ENCODE data around the gene IL32. TPM values are rescaled to one million over a fixed set of nuclear protein-coding genes. Genes with fewer than 3 reads are reported as not detected.
A peak's percentile ranks its signal among the peaks of the same experiment; 100 is the strongest.

The IL32 gene
- total RNA-seq, 1 experiment from 2014 or later = 4.7 TPM

DNA sequence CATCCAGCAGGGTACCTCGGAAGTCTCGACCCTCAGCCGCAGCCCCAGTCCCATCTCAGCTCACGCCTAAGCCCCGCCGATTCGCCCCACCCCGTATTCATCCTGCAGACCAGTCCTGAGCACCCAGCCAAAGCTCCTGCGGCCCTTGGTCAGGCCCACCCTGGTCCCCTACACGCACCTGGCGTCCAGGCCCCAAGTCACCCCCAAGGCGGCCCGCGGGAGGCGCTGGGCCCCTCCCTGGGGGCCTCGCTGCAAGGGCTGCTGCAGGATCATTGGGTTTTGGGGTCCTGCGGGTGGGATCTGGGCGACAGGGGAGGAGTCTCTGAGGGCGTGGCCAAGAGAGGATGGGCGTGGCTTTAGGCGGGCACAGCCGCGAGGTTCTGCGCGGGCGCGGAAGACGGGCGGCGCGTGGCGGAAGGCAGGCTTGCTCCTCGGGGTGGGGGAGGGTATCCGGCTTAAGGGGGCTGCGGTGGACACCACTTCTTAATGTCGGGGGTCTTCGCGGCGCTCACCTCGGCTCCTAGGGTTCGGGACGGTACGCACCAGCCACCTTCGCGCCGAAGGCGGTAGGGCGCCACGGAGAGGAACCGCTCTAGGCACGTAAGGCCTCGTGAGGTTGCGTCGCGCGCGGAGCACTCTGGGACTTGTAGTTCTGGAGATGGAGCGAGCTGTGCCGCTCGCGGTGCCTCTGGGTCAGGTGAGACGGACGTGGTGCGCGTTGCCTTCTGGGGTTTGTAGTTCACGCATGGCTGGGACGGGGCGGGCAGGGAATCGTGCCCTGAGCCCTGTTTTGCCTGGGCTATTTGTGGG, 41.6 kb upstream of the IL32 start, which contains the start of the genes HCFC1R1 and THOC6 (continued):
- TF ChIP-seq ZBTB21 (CRISPR knock-in tag; IDR thresholded peaks at IDR 0.05; ENCODE audit: borderline replicate concordance) = no peak; the same call in 1 of the 2 replicates
- TF ChIP-seq, protein P1, sequence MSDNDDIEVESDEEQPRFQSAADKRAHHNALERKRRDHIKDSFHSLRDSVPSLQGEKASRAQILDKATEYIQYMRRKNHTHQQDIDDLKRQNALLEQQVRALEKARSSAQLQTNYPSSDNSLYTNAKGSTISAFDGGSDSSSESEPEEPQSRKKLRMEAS (CRISPR knock-in tag; IDR thresholded peaks at IDR 0.05) = peak; percentile 87
- TF ChIP-seq, protein P2, sequence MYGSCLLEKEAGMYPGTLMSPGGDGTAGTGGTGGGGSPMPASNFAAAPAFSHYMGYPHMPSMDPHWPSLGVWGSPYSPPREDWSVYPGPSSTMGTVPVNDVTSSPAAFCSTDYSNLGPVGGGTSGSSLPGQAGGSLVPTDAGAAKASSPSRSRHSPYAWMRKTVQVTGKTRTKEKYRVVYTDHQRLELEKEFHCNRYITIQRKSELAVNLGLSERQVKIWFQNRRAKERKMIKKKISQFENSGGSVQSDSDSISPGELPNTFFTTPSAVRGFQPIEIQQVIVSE (CRISPR knock-in tag; IDR thresholded peaks at IDR 0.05; ENCODE audit: borderline replicate concordance) = no peak; the same call in 1 of the 2 replicates
- TF ChIP-seq ZNF138 (CRISPR knock-in tag; conservative IDR thresholded peaks at IDR 0.05) = no peak
- TF ChIP-seq, protein P3, sequence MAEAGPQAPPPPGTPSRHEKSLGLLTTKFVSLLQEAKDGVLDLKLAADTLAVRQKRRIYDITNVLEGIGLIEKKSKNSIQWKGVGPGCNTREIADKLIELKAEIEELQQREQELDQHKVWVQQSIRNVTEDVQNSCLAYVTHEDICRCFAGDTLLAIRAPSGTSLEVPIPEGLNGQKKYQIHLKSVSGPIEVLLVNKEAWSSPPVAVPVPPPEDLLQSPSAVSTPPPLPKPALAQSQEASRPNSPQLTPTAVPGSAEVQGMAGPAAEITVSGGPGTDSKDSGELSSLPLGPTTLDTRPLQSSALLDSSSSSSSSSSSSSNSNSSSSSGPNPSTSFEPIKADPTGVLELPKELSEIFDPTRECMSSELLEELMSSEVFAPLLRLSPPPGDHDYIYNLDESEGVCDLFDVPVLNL (CRISPR knock-in tag; IDR thresholded peaks at IDR 0.05; ENCODE audit: borderline replicate concordance, low read depth) = no peak; the same call in 1 of the 2 replicates
- TF ChIP-seq, protein P4, sequence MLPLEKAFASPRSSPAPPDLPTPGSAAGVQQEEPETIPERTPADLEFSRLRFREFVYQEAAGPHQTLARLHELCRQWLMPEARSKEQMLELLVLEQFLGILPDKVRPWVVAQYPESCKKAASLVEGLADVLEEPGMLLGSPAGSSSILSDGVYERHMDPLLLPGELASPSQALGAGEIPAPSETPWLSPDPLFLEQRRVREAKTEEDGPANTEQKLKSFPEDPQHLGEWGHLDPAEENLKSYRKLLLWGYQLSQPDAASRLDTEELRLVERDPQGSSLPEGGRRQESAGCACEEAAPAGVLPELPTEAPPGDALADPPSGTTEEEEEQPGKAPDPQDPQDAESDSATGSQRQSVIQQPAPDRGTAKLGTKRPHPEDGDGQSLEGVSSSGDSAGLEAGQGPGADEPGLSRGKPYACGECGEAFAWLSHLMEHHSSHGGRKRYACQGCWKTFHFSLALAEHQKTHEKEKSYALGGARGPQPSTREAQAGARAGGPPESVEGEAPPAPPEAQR (CRISPR knock-in tag; IDR thresholded peaks at IDR 0.05) = no peak
- peak; percentile 47; the same call in 1 of the 2 replicates for TF ChIP-seq MYBL2 (CRISPR knock-in tag; IDR thresholded peaks at IDR 0.05)

DNA sequence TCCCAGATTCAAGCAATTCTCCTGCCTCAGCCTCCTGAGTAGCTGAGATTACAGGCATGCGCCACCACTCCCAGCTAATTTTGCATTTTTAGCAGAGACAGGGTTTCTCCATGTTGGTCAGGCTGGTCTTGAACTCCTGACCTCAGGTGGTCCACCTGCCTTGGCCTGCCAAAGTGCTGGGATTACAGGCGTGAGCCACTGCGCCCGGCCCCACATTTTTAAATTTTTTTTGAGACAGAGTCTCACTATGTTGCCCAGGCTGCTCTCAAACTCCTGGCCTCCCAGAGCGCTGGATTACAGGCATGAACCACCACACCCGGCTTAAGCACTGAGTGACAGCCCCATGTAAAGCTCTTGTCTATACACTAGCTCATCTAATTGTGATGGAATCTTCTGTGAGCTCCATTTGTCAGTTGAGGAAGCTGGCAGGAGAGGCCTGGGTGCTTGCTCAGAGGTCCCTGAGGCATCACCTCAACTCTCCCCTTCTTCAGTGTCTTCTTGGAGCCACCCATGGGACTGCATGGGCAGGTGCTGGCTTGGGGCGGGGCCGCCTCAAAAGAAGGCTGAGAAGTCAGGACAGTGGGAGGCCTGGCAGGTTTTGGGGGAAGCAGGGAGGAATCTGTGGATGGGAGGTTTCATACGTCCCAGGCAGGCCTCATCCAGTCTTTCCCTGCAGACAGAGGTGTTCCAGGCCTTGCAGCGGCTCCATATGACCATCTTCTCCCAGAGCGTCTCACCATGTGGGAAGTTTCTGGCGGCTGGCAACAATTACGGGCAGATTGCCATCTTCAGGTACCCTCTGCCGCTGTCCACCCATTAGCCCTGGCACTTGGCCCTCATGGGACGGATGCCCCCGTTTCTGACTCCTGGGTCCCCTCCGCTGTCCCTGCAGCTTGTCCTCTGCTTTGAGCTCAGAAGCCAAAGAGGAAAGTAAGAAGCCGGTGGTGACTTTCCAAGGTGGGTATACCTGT, 40.1 kb upstream of the IL32 start:
- Mint-ChIP-seq H3K4me3 (peak overlapping the region; percentile 86), H3K4me1 (peaks cover 35% of the 10 kb centered on the region), H3K36me3 (peaks cover 23% of the 10 kb centered on the region), H3K27me3 (ENCODE audit: low read depth) (no peaks in the 10 kb centered on the region), H3K27ac (no peak overlapping the region), H3K9me3 (no peaks in the 10 kb centered on the region)
- DNase-seq (ENCODE audit: low spot score) (no peak), ATAC-seq (no peak)
- CTCF ChIA-PET = interaction anchor here (0.6 to 8.6 kb wide), 4 partner anchors 18 to 124 kb away, joined by 3 to 360 read pairs (median 8); partner anchors contain the start of gene CLDN9
- POLR2A ChIA-PET = interaction anchor here (0.6 to 17.1 kb wide), 3 partner anchors 19 to 73 kb away, joined by 4 to 502 read pairs (median 5); partner anchors contain the start of gene CLDN9
- TF ChIP-seq, protein P5, sequence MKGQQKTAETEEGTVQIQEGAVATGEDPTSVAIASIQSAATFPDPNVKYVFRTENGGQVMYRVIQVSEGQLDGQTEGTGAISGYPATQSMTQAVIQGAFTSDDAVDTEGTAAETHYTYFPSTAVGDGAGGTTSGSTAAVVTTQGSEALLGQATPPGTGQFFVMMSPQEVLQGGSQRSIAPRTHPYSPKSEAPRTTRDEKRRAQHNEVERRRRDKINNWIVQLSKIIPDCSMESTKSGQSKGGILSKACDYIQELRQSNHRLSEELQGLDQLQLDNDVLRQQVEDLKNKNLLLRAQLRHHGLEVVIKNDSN (CRISPR knock-in tag; IDR thresholded peaks at IDR 0.05) = 0 out of 2 replicates have a peak, but pooled peaks have one; percentile 19
- TF ChIP-seq MXD4 (CRISPR knock-in tag; IDR thresholded peaks at IDR 0.05; ENCODE audit: borderline replicate concordance) = no peak

DNA sequence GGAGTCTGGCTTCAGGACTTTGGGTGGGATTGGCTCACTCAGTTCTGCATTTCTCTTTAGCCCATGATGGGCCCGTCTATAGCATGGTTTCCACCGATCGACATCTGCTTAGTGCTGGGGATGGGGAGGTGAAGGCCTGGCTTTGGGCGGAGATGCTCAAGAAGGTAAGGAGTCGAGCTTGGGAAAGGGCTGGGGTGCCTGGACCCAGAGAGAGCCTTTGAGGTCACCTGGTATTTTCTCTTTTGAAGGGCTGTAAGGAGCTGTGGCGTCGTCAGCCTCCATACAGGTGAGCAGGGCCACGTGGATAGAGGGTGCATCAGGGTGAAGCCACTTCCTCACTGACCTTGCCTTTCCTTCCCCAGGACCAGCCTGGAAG, 39.4 kb upstream of the IL32 start:
- no peak overlapping the region for H3K27ac Mint-ChIP-seq
- POLR2A ChIA-PET = interaction anchor here (17.1 kb wide), 1 partner anchor 20 kb away, joined by 502 read pairs; the partner anchor contains the start of gene CLDN9
- H3K4me1 Mint-ChIP-seq = peaks cover 36% of the 10 kb centered on the region
- DNase-seq (ENCODE audit: low spot score) (no peak), ATAC-seq (no peak)
- CTCF ChIA-PET = interaction anchor here (2.7 kb wide), 1 partner anchor 104 kb away, joined by 19 read pairs; no protein-coding TSS in a partner anchor
- H3K27me3 Mint-ChIP-seq (ENCODE audit: low read depth) = no peaks in the 10 kb centered on the region
- peaks cover 23% of the 10 kb centered on the region for H3K36me3 Mint-ChIP-seq
- no peak overlapping the region for H3K4me3 Mint-ChIP-seq
- no peaks in the 10 kb centered on the region for H3K9me3 Mint-ChIP-seq
- no peak for TF ChIP-seq HMGA2 (CRISPR knock-in tag; IDR thresholded peaks at IDR 0.05)
- TF ChIP-seq, protein P6, sequence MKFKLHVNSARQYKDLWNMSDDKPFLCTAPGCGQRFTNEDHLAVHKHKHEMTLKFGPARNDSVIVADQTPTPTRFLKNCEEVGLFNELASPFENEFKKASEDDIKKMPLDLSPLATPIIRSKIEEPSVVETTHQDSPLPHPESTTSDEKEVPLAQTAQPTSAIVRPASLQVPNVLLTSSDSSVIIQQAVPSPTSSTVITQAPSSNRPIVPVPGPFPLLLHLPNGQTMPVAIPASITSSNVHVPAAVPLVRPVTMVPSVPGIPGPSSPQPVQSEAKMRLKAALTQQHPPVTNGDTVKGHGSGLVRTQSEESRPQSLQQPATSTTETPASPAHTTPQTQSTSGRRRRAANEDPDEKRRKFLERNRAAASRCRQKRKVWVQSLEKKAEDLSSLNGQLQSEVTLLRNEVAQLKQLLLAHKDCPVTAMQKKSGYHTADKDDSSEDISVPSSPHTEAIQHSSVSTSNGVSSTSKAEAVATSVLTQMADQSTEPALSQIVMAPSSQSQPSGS (CRISPR knock-in tag; IDR thresholded peaks at IDR 0.05; ENCODE audit: borderline replicate concordance, low read depth) = no peak
- TF ChIP-seq, protein P7, sequence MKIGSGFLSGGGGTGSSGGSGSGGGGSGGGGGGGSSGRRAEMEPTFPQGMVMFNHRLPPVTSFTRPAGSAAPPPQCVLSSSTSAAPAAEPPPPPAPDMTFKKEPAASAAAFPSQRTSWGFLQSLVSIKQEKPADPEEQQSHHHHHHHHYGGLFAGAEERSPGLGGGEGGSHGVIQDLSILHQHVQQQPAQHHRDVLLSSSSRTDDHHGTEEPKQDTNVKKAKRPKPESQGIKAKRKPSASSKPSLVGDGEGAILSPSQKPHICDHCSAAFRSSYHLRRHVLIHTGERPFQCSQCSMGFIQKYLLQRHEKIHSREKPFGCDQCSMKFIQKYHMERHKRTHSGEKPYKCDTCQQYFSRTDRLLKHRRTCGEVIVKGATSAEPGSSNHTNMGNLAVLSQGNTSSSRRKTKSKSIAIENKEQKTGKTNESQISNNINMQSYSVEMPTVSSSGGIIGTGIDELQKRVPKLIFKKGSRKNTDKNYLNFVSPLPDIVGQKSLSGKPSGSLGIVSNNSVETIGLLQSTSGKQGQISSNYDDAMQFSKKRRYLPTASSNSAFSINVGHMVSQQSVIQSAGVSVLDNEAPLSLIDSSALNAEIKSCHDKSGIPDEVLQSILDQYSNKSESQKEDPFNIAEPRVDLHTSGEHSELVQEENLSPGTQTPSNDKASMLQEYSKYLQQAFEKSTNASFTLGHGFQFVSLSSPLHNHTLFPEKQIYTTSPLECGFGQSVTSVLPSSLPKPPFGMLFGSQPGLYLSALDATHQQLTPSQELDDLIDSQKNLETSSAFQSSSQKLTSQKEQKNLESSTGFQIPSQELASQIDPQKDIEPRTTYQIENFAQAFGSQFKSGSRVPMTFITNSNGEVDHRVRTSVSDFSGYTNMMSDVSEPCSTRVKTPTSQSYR (CRISPR knock-in tag; IDR thresholded peaks at IDR 0.05) = no peak
- no peak for TF ChIP-seq ZBTB21 (CRISPR knock-in tag; IDR thresholded peaks at IDR 0.05; ENCODE audit: borderline replicate concordance)
- no peak for TF ChIP-seq TEAD1 (CRISPR knock-in tag; IDR thresholded peaks at IDR 0.05)
- TF ChIP-seq, protein P8, sequence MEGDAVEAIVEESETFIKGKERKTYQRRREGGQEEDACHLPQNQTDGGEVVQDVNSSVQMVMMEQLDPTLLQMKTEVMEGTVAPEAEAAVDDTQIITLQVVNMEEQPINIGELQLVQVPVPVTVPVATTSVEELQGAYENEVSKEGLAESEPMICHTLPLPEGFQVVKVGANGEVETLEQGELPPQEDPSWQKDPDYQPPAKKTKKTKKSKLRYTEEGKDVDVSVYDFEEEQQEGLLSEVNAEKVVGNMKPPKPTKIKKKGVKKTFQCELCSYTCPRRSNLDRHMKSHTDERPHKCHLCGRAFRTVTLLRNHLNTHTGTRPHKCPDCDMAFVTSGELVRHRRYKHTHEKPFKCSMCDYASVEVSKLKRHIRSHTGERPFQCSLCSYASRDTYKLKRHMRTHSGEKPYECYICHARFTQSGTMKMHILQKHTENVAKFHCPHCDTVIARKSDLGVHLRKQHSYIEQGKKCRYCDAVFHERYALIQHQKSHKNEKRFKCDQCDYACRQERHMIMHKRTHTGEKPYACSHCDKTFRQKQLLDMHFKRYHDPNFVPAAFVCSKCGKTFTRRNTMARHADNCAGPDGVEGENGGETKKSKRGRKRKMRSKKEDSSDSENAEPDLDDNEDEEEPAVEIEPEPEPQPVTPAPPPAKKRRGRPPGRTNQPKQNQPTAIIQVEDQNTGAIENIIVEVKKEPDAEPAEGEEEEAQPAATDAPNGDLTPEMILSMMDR (IDR thresholded peaks at IDR 0.05) = no peak
- TF ChIP-seq, protein P9, sequence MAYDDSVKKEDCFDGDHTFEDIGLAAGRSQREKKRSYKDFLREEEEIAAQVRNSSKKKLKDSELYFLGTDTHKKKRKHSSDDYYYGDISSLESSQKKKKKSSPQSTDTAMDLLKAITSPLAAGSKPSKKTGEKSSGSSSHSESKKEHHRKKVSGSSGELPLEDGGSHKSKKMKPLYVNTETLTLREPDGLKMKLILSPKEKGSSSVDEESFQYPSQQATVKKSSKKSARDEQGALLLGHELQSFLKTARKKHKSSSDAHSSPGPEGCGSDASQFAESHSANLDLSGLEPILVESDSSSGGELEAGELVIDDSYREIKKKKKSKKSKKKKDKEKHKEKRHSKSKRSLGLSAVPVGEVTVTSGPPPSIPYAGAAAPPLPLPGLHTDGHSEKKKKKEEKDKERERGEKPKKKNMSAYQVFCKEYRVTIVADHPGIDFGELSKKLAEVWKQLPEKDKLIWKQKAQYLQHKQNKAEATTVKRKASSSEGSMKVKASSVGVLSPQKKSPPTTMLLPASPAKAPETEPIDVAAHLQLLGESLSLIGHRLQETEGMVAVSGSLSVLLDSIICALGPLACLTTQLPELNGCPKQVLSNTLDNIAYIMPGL (CRISPR knock-in tag; IDR thresholded peaks at IDR 0.05) = no peak

Measured in WTC11 (cell line).